H1 (cell line): ENCODE data around the gene PET117. TPM values are rescaled to one million over a fixed set of nuclear protein-coding genes. Genes with fewer than 3 reads are reported as not detected.

Experiments
- CTCF ChIA-PET: fragments of 300-600 bp; sonication (Branson Sonifier 250); formaldehyde crosslinking; loops from one replicate; lab custom pipeline; 2021; ENCODE audit not compliant: partially characterized antibody; lab: Charles Lee
- POLR2A ChIA-PET: fragments of 300-600 bp; sonication (Branson Sonifier 250); formaldehyde crosslinking; loops from one replicate; lab custom pipeline; 2021; ENCODE audit warnings: inconsistent platforms; ENCODE audit not compliant: partially characterized antibody; lab: Charles Lee
- DNase-seq, 2 experiments: peaks; one replicate each; pipeline versions ENCODE4 v3.0.0 to v3.0.0-alpha.2; 2010 to 2022; ENCODE audit warnings: low spot score in 2 of 2, low read depth in 1 of 2, mixed read lengths in 1 of 2
- FAIRE-seq: peaks from 2 replicates; lab custom pipeline; 2011; peaks lifted over from hg19 to GRCh38; lab: Jason Lieb, UNC
- H2AFZ ChIP-seq: 2 replicates; pipeline ENCODE4 v1.8.1; 2012; ENCODE audit warnings: low read length, inconsistent platforms
- H2AK5ac ChIP-seq: 2 replicates; pipeline ENCODE4 v1.6.1; 2013; ENCODE audit warnings: low read depth, low read length
- H2BK120ac ChIP-seq: replicated peaks from 2 replicates; pipeline ENCODE3; 2013; ENCODE audit warnings: low read depth, low read length, inconsistent platforms
- H2BK12ac ChIP-seq: 2 replicates; pipeline ENCODE4 v1.6.1; 2013; ENCODE audit warnings: low read depth, low read length
- H2BK15ac ChIP-seq: 2 replicates; pipeline ENCODE4 v1.6.1; 2013; ENCODE audit warnings: low read length
- H2BK20ac ChIP-seq: 2 replicates; pipeline ENCODE4 v1.6.1; 2013; ENCODE audit warnings: low read length
- H2BK5ac ChIP-seq: 2 replicates; pipeline ENCODE4 v1.6.1; 2013; ENCODE audit warnings: low read depth, low read length
- H3K14ac ChIP-seq: 2 replicates; pipeline ENCODE4 v1.6.1; 2013; ENCODE audit warnings: inconsistent platforms; ENCODE audit not compliant: insufficient read length
- H3K18ac ChIP-seq: 2 replicates; pipeline ENCODE4 v1.6.1; 2013; ENCODE audit warnings: low read length; ENCODE audit errors: extremely low read depth
- H3K23ac ChIP-seq: 2 replicates; pipeline ENCODE4 v1.6.1; 2013; ENCODE audit warnings: inconsistent platforms; ENCODE audit not compliant: insufficient read length
- H3K23me2 ChIP-seq: 2 replicates; pipeline ENCODE4 v1.6.1; 2013; ENCODE audit warnings: low read depth, low read length
- H3K27ac ChIP-seq: 2 replicates; pipeline ENCODE4 v1.6.1; 2011; ENCODE audit warnings: low read depth, low read length, inconsistent platforms
- H3K27me3 ChIP-seq, 4 experiments: replicated peaks in 1 of 4; 1 replicate in 1 of 4; 2 replicates in 3 of 4; pipeline versions ENCODE4 v1.6.1 to v1.8.1; 2011 to 2013; ENCODE audit warnings: low read length in 3 of 4, mild to moderate bottlenecking in 3 of 4, inconsistent platforms in 2 of 4, mixed read lengths in 2 of 4, moderate library complexity in 1 of 4; ENCODE audit not compliant: control insufficient read depth in 3 of 4, insufficient read depth in 3 of 4; ENCODE audit errors: extremely low read depth in 1 of 4
- H3K36me3 ChIP-seq, 4 experiments: 2 replicates each; pipeline versions ENCODE4 v1.6.1 to v1.8.1; 2011 to 2013; ENCODE audit warnings: mild to moderate bottlenecking in 4 of 4, low read length in 3 of 4, moderate library complexity in 2 of 4, control low read depth in 1 of 4, inconsistent platforms in 1 of 4; ENCODE audit not compliant: insufficient read depth in 4 of 4, control insufficient read depth in 2 of 4
- H3K4ac ChIP-seq: replicated peaks from 2 replicates; pipeline ENCODE3; 2013; ENCODE audit warnings: low read length, low read depth, mixed read lengths, inconsistent platforms; ENCODE audit not compliant: insufficient read length
- H3K4me1 ChIP-seq, 4 experiments: replicated peaks in 1 of 4; 1 replicate in 1 of 4; 2 replicates in 3 of 4; pipeline versions ENCODE4 v1.6.1 to v1.8.1; 2011 to 2013; ENCODE audit warnings: low read length in 3 of 4, inconsistent platforms in 2 of 4, mixed read lengths in 1 of 4; ENCODE audit not compliant: insufficient read depth in 4 of 4, control insufficient read depth in 3 of 4
- H3K4me2 ChIP-seq, 2 experiments: 2 replicates each; pipeline versions ENCODE4 v1.6.1 to v1.8.1; 2011 to 2013; ENCODE audit warnings: low read depth in 2 of 2, low read length in 2 of 2, control low read depth in 1 of 2, inconsistent platforms in 1 of 2, mild to moderate bottlenecking in 1 of 2; ENCODE audit not compliant: insufficient read depth in 1 of 2
- H3K4me3 ChIP-seq, 4 experiments: fragments of 200-600, 300-600 bp in 1 of 4; sonication (generic), shearing (Covaris generic), sonication (Bioruptor Twin) in 1 of 4; 2 replicates each; pipeline versions ENCODE4 v1.5.1 to v1.8.1; 2011 to 2016; ENCODE audit warnings: low read length in 4 of 4, low read depth in 3 of 4, control low read depth in 2 of 4, inconsistent platforms in 2 of 4, mild to moderate bottlenecking in 2 of 4, mixed read lengths in 1 of 4, moderate library complexity in 1 of 4; ENCODE audit not compliant: insufficient read depth in 2 of 4; ENCODE audit errors: extremely low read depth in 1 of 4
- H3K56ac ChIP-seq: replicated peaks from 2 replicates; pipeline ENCODE3; 2013; ENCODE audit warnings: low read depth, mild to moderate bottlenecking, mixed read lengths, low read length, inconsistent platforms; ENCODE audit not compliant: insufficient read length
- H3K79me1 ChIP-seq: 2 replicates; pipeline ENCODE4 v1.6.1; 2013; ENCODE audit warnings: low read depth, low read length, control low read depth
- H3K79me2 ChIP-seq, 2 experiments: 2 replicates each; pipeline versions ENCODE4 v1.6.1 to v1.8.1; 2012 to 2013; ENCODE audit warnings: low read length in 2 of 2, mild to moderate bottlenecking in 2 of 2, inconsistent platforms in 1 of 2; ENCODE audit not compliant: insufficient read depth in 2 of 2, control insufficient read depth in 1 of 2
- H3K9ac ChIP-seq, 4 experiments: replicated peaks in 1 of 4; 1 replicate in 1 of 4; 2 replicates in 3 of 4; pipeline versions ENCODE4 v1.6.1 to v1.8.1; 2011 to 2013; ENCODE audit warnings: low read depth in 3 of 4, low read length in 3 of 4, control low read depth in 2 of 4, mild to moderate bottlenecking in 2 of 4, moderate library complexity in 2 of 4, inconsistent platforms in 1 of 4; ENCODE audit errors: extremely low read depth in 1 of 4
- H3K9me3 ChIP-seq, 2 experiments: 2 replicates each; pipeline versions ENCODE4 v1.6.1 to v1.8.1; 2012 to 2013; ENCODE audit warnings: mild to moderate bottlenecking in 2 of 2, moderate library complexity in 2 of 2, control low read depth in 1 of 2, inconsistent platforms in 1 of 2, low read depth in 1 of 2, low read length in 1 of 2, mixed read lengths in 1 of 2; ENCODE audit not compliant: insufficient read depth in 2 of 2
- H4K20me1 ChIP-seq, 2 experiments: replicated peaks in 1 of 2; 2 replicates each; pipeline versions ENCODE3 to v1.8.1; 2011 to 2013; ENCODE audit warnings: inconsistent platforms in 2 of 2, low read length in 2 of 2, mild to moderate bottlenecking in 1 of 2; ENCODE audit not compliant: insufficient read depth in 2 of 2, control insufficient read depth in 1 of 2
- H4K5ac ChIP-seq: 2 replicates; pipeline ENCODE4 v1.6.1; 2013; ENCODE audit warnings: low read length, low read depth, mixed read lengths, inconsistent platforms; ENCODE audit not compliant: insufficient read length
- H4K8ac ChIP-seq: 2 replicates; pipeline ENCODE4 v1.8.0; 2013; ENCODE audit warnings: mild to moderate bottlenecking, moderate library complexity, low read length, inconsistent platforms; ENCODE audit not compliant: insufficient read depth; ENCODE audit errors: extremely low read depth
- H4K91ac ChIP-seq: replicated peaks from 2 replicates; pipeline ENCODE3; 2013; ENCODE audit warnings: low read length, mixed read lengths, inconsistent platforms; ENCODE audit not compliant: insufficient read length
- CEBPB ChIP-seq: IDR thresholded peaks from 2 replicates; pipeline ENCODE4 v1.6.1; 2012; ENCODE audit warnings: low read depth, low read length
- GABPA ChIP-seq: IDR thresholded peaks from 2 replicates; pipeline ENCODE4 v1.6.1; 2011; ENCODE audit warnings: mild to moderate bottlenecking, low read length, moderate library complexity, borderline replicate concordance; ENCODE audit not compliant: insufficient read depth
- HDAC6 ChIP-seq: IDR thresholded peaks from one replicate; pipeline ENCODE4 v1.7.1; 2012; ENCODE audit warnings: low read depth, mild to moderate bottlenecking, inconsistent platforms, low read length, moderate library complexity
- NRF1 ChIP-seq: IDR thresholded peaks from 2 replicates; pipeline ENCODE4 v1.6.1; 2011; ENCODE audit warnings: mild to moderate bottlenecking, low read depth, low read length, improper control_type of control experiment
- POU5F1 ChIP-seq: IDR thresholded peaks from 2 replicates; pipeline ENCODE4 v1.6.1; 2011; ENCODE audit warnings: low read depth, mild to moderate bottlenecking, low read length, moderate library complexity
- SAP30 ChIP-seq: fragments of 300-600 bp; sonication (generic); IDR thresholded peaks from 2 replicates; pipeline ENCODE4 v1.7.1; 2012; ENCODE audit warnings: low read length, moderate library complexity, mild to moderate bottlenecking, inconsistent platforms; ENCODE audit not compliant: insufficient read depth, insufficient replicate concordance
- SP1 ChIP-seq: IDR thresholded peaks from 2 replicates; pipeline ENCODE4 v1.6.1; 2011; ENCODE audit warnings: low read depth, low read length
- SP4 ChIP-seq: IDR thresholded peaks from 2 replicates; pipeline ENCODE4 v1.6.1; 2012; ENCODE audit warnings: low read length, inconsistent platforms
- WGBS, 2 experiments: shearing (Covaris generic) in 1 of 2; methylation state at CpG; one replicate each; pipeline versions ENCODE4 v1.1.6 to v1.1.7; 2013 to 2015; ENCODE audit warnings: low lambda C conversion rate in 2 of 2, mixed read lengths in 2 of 2, inconsistent platforms in 1 of 2, low coverage in 1 of 2, missing lambda C conversion rate in 1 of 2; ENCODE audit not compliant: insufficient replicate concordance in 2 of 2, insufficient coverage in 1 of 2, insufficient read length in 1 of 2; ENCODE audit errors: extremely low coverage in 1 of 2, missing lambda C conversion rate in 1 of 2; 5-methylcytosine and 5-hydroxymethylcytosine counted together
- polyA plus RNA-seq, 7 experiments: library from polyadenylated mRNA; depleted of rRNA in 3 of 7; stranded (reverse) in 5 of 7; unstranded in 2 of 7; fragments of >200 nt in 5 of 7; fragments of 200-250 nt in 2 of 7; gene quantifications; 1 replicate in 5 of 7; 2 replicates in 1 of 7; 4 replicates in 1 of 7; pipeline versions ENCODE4 v1.2.1 to v1.2.3, GENCODE V29; 2011 to 2013; ENCODE audit warnings: missing spikeins in 2 of 7, mixed read lengths in 2 of 7
- total RNA-seq: library from RNA; stranded (reverse); fragmentation: NEBNext Ultra II Directional; extraction: Animal tissue kit (Norgen Biotek cat#: 25700); gene quantifications from 2 replicates; pipeline ENCODE4 v1.2.1, GENCODE V29; 2021

PET117 gene
- total and polyA plus RNA-seq, 2 of the 8 experiments (the other 6 are each of a cell fraction or from before 2014, with no cell fraction given), result 9.1 to 23.8 TPM

- Histone ChIP-seq H2BK20ac (no peak overlapping the region), H3K79me2 (peaks cover 18 to 45% of the 10 kb centered on the region in 2 experiments), H3K56ac (peak overlapping the region; percentile 13), H3K27me3 (no peaks in the 10 kb centered on the region; a peak in 1 of 7 replicates), H4K20me1 (peaks cover 0 to 9% of the 10 kb centered on the region in 2 experiments), H2AFZ (0 out of 2 replicates have a peak overlapping the region, but pooled peaks have one; percentile 17), H3K79me1 (peaks cover 5% of the 10 kb centered on the region), H3K4me1 (peaks cover 0 to 6% (median 3%) of the 10 kb centered on the region in 4 experiments; a peak in 5 of 7 replicates), H3K4ac (no peak overlapping the region), H4K8ac (peak overlapping the region; percentile 97), H2BK5ac (no peak overlapping the region; the same call in 1 of the 2 replicates), H3K14ac (no peak overlapping the region), H3K9me3 (no peaks in the 10 kb centered on the region), H2BK120ac (no peak overlapping the region), H3K27ac (peak overlapping the region; percentile 85), H3K9ac (peak overlapping the region; percentile 88 to 93 (median 90)), H3K23me2 (peaks cover 6% of the 10 kb centered on the region; the same call in 1 of the 2 replicates), H2AK5ac (no peak overlapping the region), H3K4me2 (peak overlapping the region; percentile 87 to 95), H3K4me3 (peak overlapping the region; percentile 87 to 94 (median 91)), H2BK15ac (no peak overlapping the region), H2BK12ac (no peak overlapping the region), H4K91ac (no peak overlapping the region), H4K5ac (peak overlapping the region; percentile 13), H3K23ac (no peak overlapping the region), H3K36me3 (peaks cover 0 to 15% (median 6%) of the 10 kb centered on the region in 4 experiments; a peak in 5 of 8 replicates), H3K18ac (peak overlapping the region; percentile 99; the same call in 1 of the 2 replicates)
- FAIRE-seq (no peak), DNase-seq (no peak)
- WGBS, 2 experiments, result 1% methylated on average over 15 of the region's 15 CpGs; no CpG with 5 or more reads in 1 of the 2 experiments
- POLR2A ChIA-PET, result interaction anchor here (0.9 to 2.3 kb wide), 15 partner anchors 9 to 150 kb away, joined by 3 to 8 read pairs (median 4); partner anchors contain the start of genes OVOL2 and ZNF133
- CTCF ChIA-PET, result interaction anchor here (0.6 to 0.9 kb wide), 3 partner anchors 28 to 940 kb away, joined by 3 to 4 read pairs (median 4); no protein-coding TSS in a partner anchor
- no peak for TF ChIP-seq NRF1
- TF ChIP-seq HDAC6, result no peak
- no peak for TF ChIP-seq SAP30
- TF ChIP-seq SP4, result no peak
- TF ChIP-seq GABPA, result no peak
- no peak for TF ChIP-seq CEBPB
- no peak for TF ChIP-seq POU5F1
- no peak for TF ChIP-seq SP1
Measured at GRCh38 chr20:18138266-18138582, 561 bp downstream of the PET117 start.
